ENCODE data around the gene RYK. TPM values are rescaled to one million over a fixed set of nuclear protein-coding genes. Genes with fewer than 3 reads are reported as not detected.
A peak's percentile ranks its signal among the peaks of the same experiment; 100 is the strongest.

Gene RYK
- total RNA-seq, 1 donor from 2014 or later: 85.2 TPM

DNA sequence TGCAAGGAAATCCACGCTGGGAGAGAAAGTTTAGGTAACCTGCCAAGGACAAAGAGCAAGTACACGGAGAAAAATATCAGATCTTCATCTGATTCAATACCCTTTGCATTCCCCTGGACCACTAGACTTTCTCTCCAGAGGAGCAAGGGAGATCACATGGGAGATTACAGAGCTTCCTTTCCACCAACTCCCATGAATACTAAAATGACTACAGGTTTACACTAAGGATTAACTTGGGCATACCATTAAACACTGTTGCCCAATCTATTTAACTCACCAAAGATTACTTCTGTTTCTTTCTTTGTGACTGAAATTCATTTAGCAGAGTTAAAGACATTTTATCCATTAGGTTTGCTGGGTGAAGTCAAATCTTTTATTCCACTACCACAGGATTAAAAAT lies 71.2 kb downstream of the RYK start:
- no peaks in the 10 kb centered on the region for H3K9me3 Mint-ChIP-seq (ENCODE audit: low read depth)
- DNase-seq (ENCODE audit: low spot score, unreplicated experiment): no peak
- TF ChIP-seq, protein P1, sequence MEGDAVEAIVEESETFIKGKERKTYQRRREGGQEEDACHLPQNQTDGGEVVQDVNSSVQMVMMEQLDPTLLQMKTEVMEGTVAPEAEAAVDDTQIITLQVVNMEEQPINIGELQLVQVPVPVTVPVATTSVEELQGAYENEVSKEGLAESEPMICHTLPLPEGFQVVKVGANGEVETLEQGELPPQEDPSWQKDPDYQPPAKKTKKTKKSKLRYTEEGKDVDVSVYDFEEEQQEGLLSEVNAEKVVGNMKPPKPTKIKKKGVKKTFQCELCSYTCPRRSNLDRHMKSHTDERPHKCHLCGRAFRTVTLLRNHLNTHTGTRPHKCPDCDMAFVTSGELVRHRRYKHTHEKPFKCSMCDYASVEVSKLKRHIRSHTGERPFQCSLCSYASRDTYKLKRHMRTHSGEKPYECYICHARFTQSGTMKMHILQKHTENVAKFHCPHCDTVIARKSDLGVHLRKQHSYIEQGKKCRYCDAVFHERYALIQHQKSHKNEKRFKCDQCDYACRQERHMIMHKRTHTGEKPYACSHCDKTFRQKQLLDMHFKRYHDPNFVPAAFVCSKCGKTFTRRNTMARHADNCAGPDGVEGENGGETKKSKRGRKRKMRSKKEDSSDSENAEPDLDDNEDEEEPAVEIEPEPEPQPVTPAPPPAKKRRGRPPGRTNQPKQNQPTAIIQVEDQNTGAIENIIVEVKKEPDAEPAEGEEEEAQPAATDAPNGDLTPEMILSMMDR (IDR thresholded peaks at IDR 0.05; ENCODE audit: unreplicated experiment): no peak
- H3K4me3 Mint-ChIP-seq (ENCODE audit: low read depth): no peak overlapping the region
- H3K27ac Mint-ChIP-seq: no peak overlapping the region
- H3K4me1 Mint-ChIP-seq (ENCODE audit: low read depth): no peaks in the 10 kb centered on the region
- peaks cover 26% of the 10 kb centered on the region for H3K36me3 Mint-ChIP-seq (ENCODE audit: insufficient read depth)
- H3K27me3 Mint-ChIP-seq: no peaks in the 10 kb centered on the region

GRCh38 chr3:134163096-134163495 lies 87.6 kb downstream of the RYK start:
- H3K36me3 Mint-ChIP-seq (ENCODE audit: insufficient read depth): peaks cover 39% of the 10 kb centered on the region
- no peaks in the 10 kb centered on the region for H3K9me3 Mint-ChIP-seq (ENCODE audit: low read depth)
- no peaks in the 10 kb centered on the region for H3K27me3 Mint-ChIP-seq

DNA sequence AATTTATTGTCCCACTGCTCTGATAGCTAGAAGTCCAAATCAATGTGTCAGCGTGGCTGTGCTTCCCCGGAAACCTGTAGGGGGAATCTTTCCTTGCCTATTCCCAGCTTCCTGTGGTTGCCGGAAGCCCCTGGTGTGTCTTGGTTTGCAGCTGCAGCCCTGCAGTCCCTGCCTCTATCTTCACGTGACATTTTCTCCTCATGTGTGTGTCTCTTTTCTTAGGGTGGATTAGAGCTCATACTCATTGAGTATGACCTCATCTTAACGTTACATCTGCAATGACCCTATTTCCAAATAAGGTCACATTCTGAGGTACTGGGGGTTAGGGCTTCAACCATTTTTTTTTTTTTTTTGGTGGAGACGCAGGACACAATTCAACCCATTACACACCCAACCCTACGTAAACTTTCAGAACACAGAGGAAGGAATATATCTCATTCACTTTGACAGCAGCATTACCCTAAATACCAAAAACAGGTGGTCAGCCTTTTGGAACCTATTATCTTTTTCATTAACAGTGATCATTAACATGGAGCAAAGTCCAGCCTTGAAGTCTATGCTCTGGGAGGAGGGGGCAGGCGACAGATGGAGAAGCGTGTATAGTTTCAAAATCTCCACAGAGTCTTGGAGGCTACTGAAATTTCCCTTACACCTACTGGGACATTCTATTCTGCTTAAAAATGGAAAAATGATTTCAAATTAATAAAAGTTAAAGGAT lies 88.6 kb downstream of the RYK start:
- TF ChIP-seq, protein P1 (IDR thresholded peaks at IDR 0.05; ENCODE audit: unreplicated experiment): peak; percentile 39
- Mint-ChIP-seq H3K9me3 (ENCODE audit: low read depth) (no peaks in the 10 kb centered on the region), H3K27ac (peak overlapping the region; percentile 92), H3K4me1 (ENCODE audit: low read depth) (peaks cover 18% of the 10 kb centered on the region), H3K36me3 (ENCODE audit: insufficient read depth) (peaks cover 34% of the 10 kb centered on the region), H3K27me3 (no peaks in the 10 kb centered on the region), H3K4me3 (ENCODE audit: low read depth) (no peak overlapping the region)
- no peak for DNase-seq (ENCODE audit: low spot score, unreplicated experiment)

More at GRCh38 chr3:134163096-134163495, 87.6 kb downstream of the RYK start:
- TF ChIP-seq, protein P1 (IDR thresholded peaks at IDR 0.05; ENCODE audit: unreplicated experiment): no peak
- Mint-ChIP-seq H3K27ac (peak overlapping the region; percentile 9), H3K4me1 (ENCODE audit: low read depth) (peaks cover 18% of the 10 kb centered on the region), H3K4me3 (ENCODE audit: low read depth) (no peak overlapping the region)
- DNase-seq (ENCODE audit: low spot score, unreplicated experiment): no peak

DNA sequence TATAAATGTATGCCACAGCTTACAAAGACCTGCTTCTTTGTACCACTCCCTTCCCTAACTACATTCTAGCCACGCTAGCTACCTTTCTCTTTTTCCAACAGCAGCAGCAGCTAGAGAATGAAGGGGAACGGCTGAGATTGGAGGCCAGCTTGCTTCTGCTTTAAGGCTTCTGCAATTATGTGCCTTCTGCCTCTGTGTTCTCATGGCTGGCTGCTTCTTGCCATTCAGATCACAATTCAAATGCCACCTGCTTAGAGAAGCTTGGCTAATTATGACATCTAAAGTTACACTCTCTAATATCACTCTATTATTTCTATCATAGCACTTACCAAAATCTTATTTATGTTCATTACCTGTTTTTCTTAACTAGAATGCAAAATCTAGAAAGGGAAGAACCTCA lies 95.2 kb downstream of the RYK start:
- no peak for DNase-seq (ENCODE audit: low spot score, unreplicated experiment)
- TF ChIP-seq, protein P1 (IDR thresholded peaks at IDR 0.05; ENCODE audit: unreplicated experiment): no peak
- no peaks in the 10 kb centered on the region for H3K4me1 Mint-ChIP-seq (ENCODE audit: low read depth)
- H3K4me3 Mint-ChIP-seq (ENCODE audit: low read depth): no peak overlapping the region
- no peaks in the 10 kb centered on the region for H3K9me3 Mint-ChIP-seq (ENCODE audit: low read depth)
- peaks cover 32% of the 10 kb centered on the region for H3K36me3 Mint-ChIP-seq (ENCODE audit: insufficient read depth)
- H3K27me3 Mint-ChIP-seq: no peaks in the 10 kb centered on the region
- H3K27ac Mint-ChIP-seq: no peak overlapping the region

- Mint-ChIP-seq H3K27ac (no peak overlapping the region), H3K4me1 (ENCODE audit: low read depth) (no peaks in the 10 kb centered on the region), H3K27me3 (no peaks in the 10 kb centered on the region), H3K9me3 (ENCODE audit: low read depth) (no peaks in the 10 kb centered on the region), H3K36me3 (ENCODE audit: insufficient read depth) (peaks cover 26% of the 10 kb centered on the region), H3K4me3 (ENCODE audit: low read depth) (no peak overlapping the region)
- TF ChIP-seq, protein P1 (IDR thresholded peaks at IDR 0.05; ENCODE audit: unreplicated experiment): no peak
- no peak for DNase-seq (ENCODE audit: low spot score, unreplicated experiment)
These were observed 96.9 kb downstream of the RYK start for GRCh38 chr3:134153761-134154160.

Measured in progenitor cell of endocrine pancreas (in vitro differentiated cells).